ENCODE measurements around the gene PIEZO1. TPM values are rescaled to one million over a fixed set of nuclear protein-coding genes. Genes with fewer than 3 reads are reported as not detected.

Gene PIEZO1
- total and polyA plus RNA-seq, 7 donors, result 18.0 to 242 (median 126) TPM

DNA sequence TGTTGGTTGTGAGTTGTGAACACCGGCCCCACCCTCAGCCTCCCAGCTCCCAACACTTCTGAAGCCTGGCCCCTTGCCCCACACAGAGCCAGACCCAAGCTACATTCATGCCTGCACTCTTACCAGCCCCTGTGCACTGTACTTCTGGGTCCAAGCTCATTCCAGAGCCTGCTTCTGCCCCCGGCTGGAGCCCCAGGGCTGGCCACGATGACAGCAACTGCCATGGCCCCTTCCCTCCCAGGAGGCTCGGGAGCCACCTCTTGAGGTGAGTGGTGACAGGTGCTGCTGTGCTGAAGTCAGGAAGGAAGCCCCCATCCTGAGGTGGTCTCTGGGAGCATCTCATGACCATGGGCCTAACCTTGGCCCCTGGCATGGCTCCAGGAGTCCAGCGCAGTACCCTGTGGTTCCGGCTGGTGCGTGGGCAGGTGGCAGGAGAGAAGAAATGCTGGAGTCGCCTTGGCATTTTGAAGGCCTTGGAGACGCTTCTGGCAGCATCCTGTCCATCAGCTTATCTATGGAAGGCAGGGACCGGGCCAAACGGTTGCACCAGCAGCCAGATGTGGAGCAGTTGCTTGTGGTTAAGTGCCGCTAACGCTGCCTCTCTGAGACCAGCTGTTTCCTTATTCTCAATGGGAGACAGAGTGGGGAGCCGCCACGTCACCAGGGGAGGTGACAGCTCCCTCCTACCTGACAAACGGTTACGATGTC lies 14.7 kb upstream of the PIEZO1 start:
- no peak overlapping the region for H3K27ac ChIP-seq
- intact Hi-C loops (cut with DNase I), result no loop called here
- WGBS, 2 donors, result 57 to 85% methylated on average over 17 of the region's 17 CpGs

DNA sequence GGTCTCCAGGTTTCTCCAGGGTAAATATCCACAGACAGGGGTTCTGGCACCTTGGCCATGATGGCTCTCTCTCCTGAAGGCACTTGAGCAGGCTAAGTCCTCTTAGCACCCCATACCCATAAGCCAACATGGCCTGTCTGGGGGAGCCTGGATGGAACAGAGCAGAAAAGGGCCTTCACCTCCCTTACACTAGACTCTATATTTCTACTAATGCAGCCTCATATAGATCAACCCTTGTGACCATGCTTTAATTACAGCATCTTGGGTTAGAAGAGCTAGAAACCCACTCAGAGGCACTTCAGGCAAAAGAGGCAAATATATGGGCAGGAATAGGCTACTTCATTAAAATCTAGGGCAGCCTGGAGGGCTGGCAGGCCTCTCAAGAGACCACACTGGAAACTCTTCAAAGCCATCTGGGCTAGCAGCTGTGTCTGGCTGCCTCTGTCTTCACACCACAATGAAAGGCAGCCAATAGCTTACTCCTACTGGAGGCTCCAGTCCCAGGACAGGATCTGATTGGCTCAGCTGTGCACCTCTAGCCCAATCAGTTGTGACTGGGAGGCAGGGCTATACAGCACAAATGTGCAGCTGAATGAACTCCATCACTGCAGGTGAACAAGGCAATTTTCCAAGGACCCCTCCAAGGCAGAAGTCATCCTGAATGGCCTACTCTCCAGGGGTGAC lies 13.9 kb upstream of the PIEZO1 start:
- intact Hi-C loops (cut with DNase I), result no loop called here

More for the DNA sequence above, 14.7 kb upstream of the PIEZO1 start:
- H3K36me3 ChIP-seq, result no peaks in the 10 kb centered on the region
- peaks cover 0 to 10% (median 0%) of the 10 kb centered on the region in 3 donors for H3K27me3 ChIP-seq
- peaks cover 0 to 27% (median 11%) of the 10 kb centered on the region in 4 donors for H3K4me1 ChIP-seq
- no peak for DNase-seq
- TF ChIP-seq POLR2A (IDR thresholded peaks at IDR 0.05), result no peak
- no peak for TF ChIP-seq EP300 (IDR thresholded peaks at IDR 0.05)
- TF ChIP-seq, protein P1, sequence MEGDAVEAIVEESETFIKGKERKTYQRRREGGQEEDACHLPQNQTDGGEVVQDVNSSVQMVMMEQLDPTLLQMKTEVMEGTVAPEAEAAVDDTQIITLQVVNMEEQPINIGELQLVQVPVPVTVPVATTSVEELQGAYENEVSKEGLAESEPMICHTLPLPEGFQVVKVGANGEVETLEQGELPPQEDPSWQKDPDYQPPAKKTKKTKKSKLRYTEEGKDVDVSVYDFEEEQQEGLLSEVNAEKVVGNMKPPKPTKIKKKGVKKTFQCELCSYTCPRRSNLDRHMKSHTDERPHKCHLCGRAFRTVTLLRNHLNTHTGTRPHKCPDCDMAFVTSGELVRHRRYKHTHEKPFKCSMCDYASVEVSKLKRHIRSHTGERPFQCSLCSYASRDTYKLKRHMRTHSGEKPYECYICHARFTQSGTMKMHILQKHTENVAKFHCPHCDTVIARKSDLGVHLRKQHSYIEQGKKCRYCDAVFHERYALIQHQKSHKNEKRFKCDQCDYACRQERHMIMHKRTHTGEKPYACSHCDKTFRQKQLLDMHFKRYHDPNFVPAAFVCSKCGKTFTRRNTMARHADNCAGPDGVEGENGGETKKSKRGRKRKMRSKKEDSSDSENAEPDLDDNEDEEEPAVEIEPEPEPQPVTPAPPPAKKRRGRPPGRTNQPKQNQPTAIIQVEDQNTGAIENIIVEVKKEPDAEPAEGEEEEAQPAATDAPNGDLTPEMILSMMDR (IDR thresholded peaks at IDR 0.05), result no peak
- no peak for TF ChIP-seq POLR2AphosphoS5 (IDR thresholded peaks at IDR 0.05)
- no peak overlapping the region for H3K4me3 ChIP-seq
- no peaks in the 10 kb centered on the region for H3K9me3 ChIP-seq

DNA sequence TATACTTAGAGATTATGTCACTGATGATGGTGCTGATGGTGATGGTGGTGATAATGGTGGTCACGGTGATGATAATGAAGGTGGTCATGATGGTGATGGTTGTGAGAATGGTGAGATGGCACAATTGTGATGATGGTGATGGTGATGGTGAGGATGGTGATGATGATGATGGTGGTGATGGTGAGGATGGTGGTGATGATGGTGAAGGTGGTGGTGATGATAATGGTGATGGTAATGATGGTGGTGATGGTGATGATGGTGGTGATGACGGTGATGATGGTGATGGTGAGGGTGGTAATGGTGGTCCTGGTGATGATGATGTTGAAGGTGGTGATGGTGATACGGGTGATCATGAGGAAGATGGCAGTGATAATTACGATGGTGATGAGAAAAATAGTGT lies 13.1 kb upstream of the PIEZO1 start:
- TF ChIP-seq, protein P1 (IDR thresholded peaks at IDR 0.05), result no peak
- no peak for TF ChIP-seq POLR2AphosphoS5 (IDR thresholded peaks at IDR 0.05)
- no peak for TF ChIP-seq POLR2A (IDR thresholded peaks at IDR 0.05)
- TF ChIP-seq EP300 (IDR thresholded peaks at IDR 0.05), result no peak
- H3K27me3 ChIP-seq, result peaks cover 0 to 14% (median 6%) of the 10 kb centered on the region in 3 donors
- no peaks in the 10 kb centered on the region for H3K9me3 ChIP-seq
- H3K4me3 ChIP-seq, result no peak overlapping the region
- no peaks in the 10 kb centered on the region for H3K36me3 ChIP-seq
- no peak overlapping the region for H3K27ac ChIP-seq
- intact Hi-C loops (cut with DNase I), result no loop called here
- DNase-seq, result no peak
- 95 to 96% methylated on average over 4 of the region's 4 CpGs for WGBS, 2 donors
- H3K4me1 ChIP-seq, result peaks cover 0 to 14% (median 0%) of the 10 kb centered on the region in 4 donors

More for the DNA sequence above, 13.9 kb upstream of the PIEZO1 start:
- TF ChIP-seq, protein P1 (IDR thresholded peaks at IDR 0.05), result no peak
- no peak for TF ChIP-seq POLR2A (IDR thresholded peaks at IDR 0.05)
- no peak for TF ChIP-seq EP300 (IDR thresholded peaks at IDR 0.05)
- no peak for TF ChIP-seq POLR2AphosphoS5 (IDR thresholded peaks at IDR 0.05)
- H3K27ac ChIP-seq, result no peak overlapping the region
- no peak for DNase-seq
- H3K9me3 ChIP-seq, result no peaks in the 10 kb centered on the region
- peaks cover 0 to 19% (median 3%) of the 10 kb centered on the region in 4 donors for H3K4me1 ChIP-seq
- no peak overlapping the region for H3K4me3 ChIP-seq
- no peaks in the 10 kb centered on the region for H3K36me3 ChIP-seq
- H3K27me3 ChIP-seq, result peaks cover 0 to 7% (median 0%) of the 10 kb centered on the region in 3 donors

DNA sequence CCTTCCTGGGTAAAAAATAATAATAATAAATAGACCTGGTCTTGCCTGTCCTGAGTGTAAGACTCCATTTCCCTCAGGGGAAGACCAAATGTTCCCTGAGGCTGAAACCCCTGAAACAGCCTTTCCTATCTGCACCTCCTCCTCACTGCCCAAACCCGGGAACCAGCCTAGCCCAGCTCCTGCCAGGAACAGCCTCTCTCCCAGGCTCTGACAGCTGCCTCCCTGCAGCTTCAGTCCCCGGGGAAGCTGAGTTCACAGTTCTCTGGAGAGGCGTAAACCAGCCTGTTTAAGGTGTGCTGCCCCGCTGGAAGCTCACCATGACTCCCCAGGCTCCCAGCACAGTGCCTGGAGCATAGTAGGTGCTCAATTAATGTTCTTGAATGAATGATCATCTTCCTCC lies 11.3 kb upstream of the PIEZO1 start:
- H3K4me3 ChIP-seq, result no peak overlapping the region
- no peaks in the 10 kb centered on the region for H3K9me3 ChIP-seq
- DNase-seq, result no peak
- H3K4me1 ChIP-seq, result no peaks in the 10 kb centered on the region
- 73 to 76% methylated on average over 4 of the region's 4 CpGs for WGBS, 2 donors
- H3K27ac ChIP-seq, result no peak overlapping the region
- H3K36me3 ChIP-seq, result no peaks in the 10 kb centered on the region
- H3K27me3 ChIP-seq, result peaks cover 2 to 30% (median 16%) of the 10 kb centered on the region in 3 donors
- TF ChIP-seq, protein P1 (IDR thresholded peaks at IDR 0.05), result no peak
- TF ChIP-seq POLR2A (IDR thresholded peaks at IDR 0.05) (no peak), POLR2AphosphoS5 (IDR thresholded peaks at IDR 0.05) (no peak), EP300 (IDR thresholded peaks at IDR 0.05) (no peak)
- intact Hi-C loops (cut with DNase I), result no loop called here
